DOHH2 (cell line): ENCODE results near the gene ASPHD1.

ENCODE experiments used
- EZH2phosphoT487 ChIP-seq: fragments of 200-600 bp; sonication (generic); IDR thresholded peaks from 2 replicates; pipeline ENCODE4 v1.6.1; 2017; ENCODE audit warnings: borderline replicate concordance, mild to moderate bottlenecking, antibody characterized with exemption, low read length, moderate library complexity, mixed read lengths
- TF ChIP-seq, protein P1 (sequence below): fragments of 200-600 bp; sonication (generic); IDR thresholded peaks from one replicate; pipeline ENCODE4 v1.5.1; 2014; ENCODE audit warnings: antibody characterized with exemption, mild to moderate bottlenecking, low read depth, low read length; ENCODE audit not compliant: poor library complexity, severe bottlenecking

DNA sequence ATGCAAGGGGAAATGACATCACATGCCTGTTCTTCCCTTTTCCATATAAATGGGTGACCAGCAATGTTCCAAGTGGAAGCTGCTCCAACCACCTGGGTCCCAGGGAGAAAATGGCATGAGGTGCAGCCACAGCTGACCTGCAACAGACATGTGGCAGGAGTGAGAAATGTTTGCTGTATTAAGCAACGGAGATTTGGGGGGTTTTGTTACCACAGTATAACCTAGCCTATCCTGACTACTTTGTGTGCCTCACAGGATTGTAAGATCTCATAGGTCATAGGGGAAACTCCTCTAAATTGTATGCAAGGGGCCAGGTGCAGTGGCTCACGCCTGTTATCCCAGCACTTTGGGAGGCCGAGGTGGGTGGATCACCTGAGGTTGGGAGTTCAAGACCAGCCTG lies 49.3 kb upstream of the ASPHD1 start:
- TF ChIP-seq, protein P1, sequence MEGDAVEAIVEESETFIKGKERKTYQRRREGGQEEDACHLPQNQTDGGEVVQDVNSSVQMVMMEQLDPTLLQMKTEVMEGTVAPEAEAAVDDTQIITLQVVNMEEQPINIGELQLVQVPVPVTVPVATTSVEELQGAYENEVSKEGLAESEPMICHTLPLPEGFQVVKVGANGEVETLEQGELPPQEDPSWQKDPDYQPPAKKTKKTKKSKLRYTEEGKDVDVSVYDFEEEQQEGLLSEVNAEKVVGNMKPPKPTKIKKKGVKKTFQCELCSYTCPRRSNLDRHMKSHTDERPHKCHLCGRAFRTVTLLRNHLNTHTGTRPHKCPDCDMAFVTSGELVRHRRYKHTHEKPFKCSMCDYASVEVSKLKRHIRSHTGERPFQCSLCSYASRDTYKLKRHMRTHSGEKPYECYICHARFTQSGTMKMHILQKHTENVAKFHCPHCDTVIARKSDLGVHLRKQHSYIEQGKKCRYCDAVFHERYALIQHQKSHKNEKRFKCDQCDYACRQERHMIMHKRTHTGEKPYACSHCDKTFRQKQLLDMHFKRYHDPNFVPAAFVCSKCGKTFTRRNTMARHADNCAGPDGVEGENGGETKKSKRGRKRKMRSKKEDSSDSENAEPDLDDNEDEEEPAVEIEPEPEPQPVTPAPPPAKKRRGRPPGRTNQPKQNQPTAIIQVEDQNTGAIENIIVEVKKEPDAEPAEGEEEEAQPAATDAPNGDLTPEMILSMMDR, result no peak
- TF ChIP-seq EZH2phosphoT487, result no peak
